HEK293T (cell line): ENCODE results near the gene AGBL4.

Experiments
- ARNT ChIP-seq: fragments of 450-650 bp; IDR thresholded peaks from 2 replicates; pipeline ENCODE4 v1.6.1; 2017; ENCODE audit warnings: mild to moderate bottlenecking
- BHLHE40 ChIP-seq: fragments of 450-650 bp; IDR thresholded peaks from 2 replicates; pipeline ENCODE4 v1.6.1; 2016; ENCODE audit warnings: mild to moderate bottlenecking, moderate library complexity, borderline replicate concordance
- CTBP1 ChIP-seq: fragments of 450-650 bp; IDR thresholded peaks from 2 replicates; pipeline ENCODE4 v1.6.1; 2016; ENCODE audit warnings: borderline replicate concordance
- ELF4 ChIP-seq: fragments of 450-650 bp; IDR thresholded peaks from 2 replicates; pipeline ENCODE4 v1.6.1; 2017; ENCODE audit warnings: antibody characterized with exemption
- FOXA1 ChIP-seq: fragments of 450-650 bp; IDR thresholded peaks from 2 replicates; pipeline ENCODE4 v1.6.1; 2016; ENCODE audit warnings: mild to moderate bottlenecking
- FOXM1 ChIP-seq: fragments of 450-650 bp; IDR thresholded peaks from 2 replicates; pipeline ENCODE4 v1.6.1; 2017; ENCODE audit warnings: mild to moderate bottlenecking, borderline replicate concordance
- L3MBTL2 ChIP-seq: fragments of 450-650 bp; conservative IDR thresholded peaks from 2 replicates; pipeline ENCODE4 v1.6.1; 2016; ENCODE audit warnings: mild to moderate bottlenecking
- LEF1 ChIP-seq: fragments of 450-650 bp; IDR thresholded peaks from 2 replicates; pipeline ENCODE4 v1.6.1; 2017; ENCODE audit warnings: mild to moderate bottlenecking, borderline replicate concordance
- NFRKB ChIP-seq: fragments of 450-650 bp; IDR thresholded peaks from 2 replicates; pipeline ENCODE4 v1.6.1; 2016; ENCODE audit warnings: mild to moderate bottlenecking, moderate library complexity
- SP1 ChIP-seq: fragments of 450-650 bp; IDR thresholded peaks from 2 replicates; pipeline ENCODE4 v1.6.1; 2017
- SUZ12 ChIP-seq: fragments of 450-650 bp; IDR thresholded peaks from 2 replicates; pipeline ENCODE4 v1.6.1; 2016; ENCODE audit warnings: mild to moderate bottlenecking
- TARDBP ChIP-seq: fragments of 450-650 bp; IDR thresholded peaks from 2 replicates; pipeline ENCODE4 v1.6.1; 2016
- ZNF384 ChIP-seq: fragments of 450-650 bp; IDR thresholded peaks from 2 replicates; pipeline ENCODE4 v1.6.1; 2016
- TF ChIP-seq, protein P1 (sequence below): fragments of 450-650 bp; IDR thresholded peaks from 2 replicates; pipeline ENCODE4 v1.6.1; 2016

DNA sequence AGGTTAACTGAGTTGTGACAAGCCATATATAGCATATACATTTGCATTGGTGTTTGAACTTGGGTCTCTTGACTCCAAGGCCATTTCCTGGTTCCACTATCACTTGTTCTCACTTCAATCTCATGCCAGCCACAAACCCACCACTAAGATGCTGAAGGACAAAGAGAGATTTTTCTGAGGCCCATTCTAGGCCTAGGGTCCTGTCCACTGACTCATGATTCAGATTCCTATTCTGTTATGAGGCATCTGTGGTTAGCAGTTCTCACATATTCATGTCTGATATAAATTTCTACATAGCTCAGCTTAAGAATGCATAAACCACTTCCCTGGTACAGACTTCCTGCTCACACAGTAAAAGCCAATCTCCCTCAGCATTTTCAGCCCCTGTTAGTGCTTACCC lies 921.0 kb downstream of the AGBL4 start:
- TF ChIP-seq SUZ12 (no peak), FOXM1 (no peak), TARDBP (no peak), CTBP1 (no peak), ZNF384 (no peak), ARNT (no peak), FOXA1 (no peak), L3MBTL2 (no peak), SP1 (no peak), BHLHE40 (no peak), LEF1 (no peak), NFRKB (no peak), ELF4 (no peak)
- TF ChIP-seq, protein P1, sequence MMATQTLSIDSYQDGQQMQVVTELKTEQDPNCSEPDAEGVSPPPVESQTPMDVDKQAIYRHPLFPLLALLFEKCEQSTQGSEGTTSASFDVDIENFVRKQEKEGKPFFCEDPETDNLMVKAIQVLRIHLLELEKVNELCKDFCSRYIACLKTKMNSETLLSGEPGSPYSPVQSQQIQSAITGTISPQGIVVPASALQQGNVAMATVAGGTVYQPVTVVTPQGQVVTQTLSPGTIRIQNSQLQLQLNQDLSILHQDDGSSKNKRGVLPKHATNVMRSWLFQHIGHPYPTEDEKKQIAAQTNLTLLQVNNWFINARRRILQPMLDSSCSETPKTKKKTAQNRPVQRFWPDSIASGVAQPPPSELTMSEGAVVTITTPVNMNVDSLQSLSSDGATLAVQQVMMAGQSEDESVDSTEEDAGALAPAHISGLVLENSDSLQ = no peak
